Naive thymus-derived CD8-positive, alpha-beta T cell (primary cell): Measurements from ENCODE around the gene CGB7. TPM values are rescaled to one million over a fixed set of nuclear protein-coding genes. Genes with fewer than 3 reads are reported as not detected.
"Not testable (repeated sequence)": the region's sequence is repeated elsewhere in the genome, so short reads cannot be mapped to it uniquely, and the experiment has no call there.

Experiments
- ATAC-seq, 2 donors: fragments of 150-1000 bp; cut with Tn5 transposase in 1 of 2; sonication (Bioruptor Pico), chemical (Tn5 transposase) in 1 of 2; 1 replicate in 1 of 2; 2 replicates in 1 of 2; pipeline ENCODE4 v1.10.0; 2021; ENCODE audit warnings: mild to moderate bottlenecking in 2 of 2, moderate library complexity in 2 of 2
- POLR2A ChIA-PET: fragments of 350-600 bp; sonication (Branson Sonifier 250); formaldehyde crosslinking; loops from one replicate; lab custom pipeline; 2021; ENCODE audit warnings: antibody characterized with exemption; lab: Charles Lee
- DNase-seq, 10 donors: peaks; one replicate each; pipeline versions ENCODE4 v3.0.0 to v3.0.0-alpha.2; 2020 to 2022
- H3K27ac Mint-ChIP-seq, 10 donors: one replicate each; pipeline ENCODE4 v1.8.0; 2020 to 2022; ENCODE audit warnings: mild to moderate bottlenecking in 10 of 10, mixed read lengths in 10 of 10, moderate library complexity in 4 of 10, inconsistent platforms in 1 of 10
- H3K27me3 Mint-ChIP-seq, 5 donors: one replicate each; pipeline ENCODE4 v1.8.0; 2021 to 2022; ENCODE audit warnings: mixed read lengths in 5 of 5
- H3K36me3 Mint-ChIP-seq, 3 donors: one replicate each; pipeline ENCODE4 v1.8.0; 2020 to 2022; ENCODE audit warnings: mixed read lengths in 3 of 3, mild to moderate bottlenecking in 2 of 3, inconsistent platforms in 1 of 3
- H3K4me1 Mint-ChIP-seq, 4 donors: one replicate each; pipeline ENCODE4 v1.8.0; 2021 to 2022; ENCODE audit warnings: mixed read lengths in 4 of 4
- H3K4me3 Mint-ChIP-seq, 10 donors: one replicate each; pipeline ENCODE4 v1.8.0; 2020 to 2022; ENCODE audit warnings: mild to moderate bottlenecking in 10 of 10, mixed read lengths in 10 of 10, moderate library complexity in 6 of 10, inconsistent platforms in 1 of 10
- H3K9me3 Mint-ChIP-seq, 9 donors: one replicate each; pipeline ENCODE4 v1.8.0; 2020 to 2022; ENCODE audit warnings: mixed read lengths in 9 of 9, mild to moderate bottlenecking in 3 of 9, inconsistent platforms in 1 of 9, moderate library complexity in 1 of 9
- polyA plus RNA-seq, 3 donors: library from polyadenylated mRNA; unstranded; fragments of 300-500 nt; fragmentation: Illumina TruSeq; gene quantifications; one replicate each; pipeline ENCODE4 v1.2.3, GENCODE V29; 2021
- total RNA-seq, 8 experiments: library from RNA in 2 of 8; stranded (reverse) in 2 of 8; gene quantifications; one replicate each; pipeline ENCODE4 v1.2.3 and lab custom pipeline; 2021 to 2026

Gene CGB7
- total and polyA plus RNA-seq, 5 experiments from 2014 or later, result not detected

DNA sequence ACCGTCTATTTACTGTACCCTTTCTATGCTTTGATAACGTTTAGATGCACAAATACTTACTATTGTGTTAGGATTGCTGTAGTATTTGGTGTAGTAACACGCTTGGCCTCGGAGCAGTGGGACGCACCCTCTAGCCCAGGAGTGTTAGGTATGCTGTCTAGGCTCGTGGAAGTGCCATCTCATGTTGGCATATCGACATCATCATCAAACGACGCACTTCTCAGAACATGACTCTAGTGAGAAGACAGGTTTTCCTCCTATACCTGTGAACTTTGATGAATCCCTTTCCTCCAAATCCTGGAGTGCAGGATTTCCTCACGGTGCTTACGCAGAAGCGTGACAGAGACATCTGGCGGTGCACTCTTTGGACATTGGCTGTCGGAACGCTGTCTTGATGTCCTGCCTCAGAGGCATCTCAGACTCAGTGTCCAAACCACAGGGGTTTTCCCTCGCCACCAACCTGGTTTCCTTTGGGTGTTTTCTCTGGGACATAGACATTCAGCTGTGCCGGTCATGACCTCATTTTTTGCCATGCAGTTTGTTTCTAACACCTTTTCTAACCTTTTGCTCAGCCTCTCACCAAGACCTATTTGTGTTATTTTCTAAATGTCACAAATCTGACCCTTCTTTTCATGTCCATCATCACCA is 34.0 kb upstream of the CGB7 start:
- POLR2A ChIA-PET, result no interaction called here
- DNase-seq, result no peak
- Mint-ChIP-seq H3K4me3 (peak overlapping the region in 1 of 10 donors; percentile 8), H3K4me1 (peaks cover 14 to 50% (median 35%) of the 10 kb centered on the region in 4 donors), H3K36me3 (peaks cover 0 to 89% (median 13%) of the 10 kb centered on the region in 3 donors), H3K27me3 (no peaks in the 10 kb centered on the region), H3K27ac (peak overlapping the region in 2 of 10 donors; percentile 7 to 20), H3K9me3 (no peaks in the 10 kb centered on the region)
- no peak for ATAC-seq

DNA sequence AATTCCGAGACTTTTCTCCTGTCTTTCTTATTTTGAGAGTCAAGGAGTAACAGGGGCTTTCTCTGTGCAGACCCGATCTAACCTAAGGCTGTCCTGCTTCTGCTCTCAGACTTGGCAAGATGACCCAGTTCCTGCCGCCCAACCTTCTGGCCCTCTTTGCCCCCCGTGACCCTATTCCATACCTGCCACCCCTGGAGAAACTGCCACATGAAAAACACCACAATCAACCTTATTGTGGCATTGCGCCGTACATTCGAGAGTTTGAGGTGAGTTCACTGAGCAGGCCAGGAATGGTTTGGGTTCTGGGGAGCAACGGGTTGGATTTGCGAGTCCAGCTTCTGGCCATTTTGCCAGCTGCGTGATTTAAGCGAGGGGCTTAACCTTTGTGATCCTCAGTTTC is 28.7 kb upstream of the CGB7 start:
- Mint-ChIP-seq H3K36me3 (peaks cover 0 to 52% (median 12%) of the 10 kb centered on the region in 3 donors), H3K4me1 (peaks cover 20 to 52% (median 44%) of the 10 kb centered on the region in 4 donors)

DNA sequence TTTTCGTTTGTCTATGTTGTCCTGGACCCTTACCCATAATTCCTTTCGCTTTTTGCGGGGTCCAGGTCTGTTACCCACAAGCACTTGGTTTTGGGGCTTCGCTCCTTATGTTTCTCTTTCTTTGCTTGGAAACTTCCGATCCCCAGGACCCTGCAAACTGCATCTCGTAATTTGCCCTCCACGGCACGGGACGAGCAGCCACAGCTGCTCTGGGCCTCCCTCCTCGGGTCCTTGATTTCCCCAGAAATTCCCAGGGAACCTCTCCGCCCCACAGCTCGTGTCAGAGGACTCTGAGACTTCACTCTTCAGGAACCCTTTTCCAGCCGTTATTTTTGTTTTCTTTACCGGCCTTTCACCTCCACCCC is 28.3 kb upstream of the CGB7 start:
- H3K27ac Mint-ChIP-seq, result peak overlapping the region; percentile 91 to 99 (median 96)
- no peak for DNase-seq
- peaks cover 0 to 2% (median 0%) of the 10 kb centered on the region in 9 donors for H3K9me3 Mint-ChIP-seq
- POLR2A ChIA-PET, result interaction anchor here (1.0 to 1.4 kb wide), 2 partner anchors 28 to 93 kb away, joined by 3 to 5 read pairs; partner anchors contain the start of genes GYS1, LIN7B and RUVBL2
- peaks cover 20 to 51% (median 44%) of the 10 kb centered on the region in 4 donors for H3K4me1 Mint-ChIP-seq
- no peak for ATAC-seq
- H3K36me3 Mint-ChIP-seq, result peaks cover 0 to 47% (median 12%) of the 10 kb centered on the region in 3 donors
- H3K4me3 Mint-ChIP-seq, result peak overlapping the region; percentile 85 to 97 (median 94)
- H3K27me3 Mint-ChIP-seq, result peaks cover 0 to 9% (median 2%) of the 10 kb centered on the region in 5 donors

More for the DNA sequence above, 28.7 kb upstream of the CGB7 start:
- H3K27ac Mint-ChIP-seq, result peak overlapping the region; percentile 91 to 99 (median 96)
- no peak for ATAC-seq
- H3K27me3 Mint-ChIP-seq, result peaks cover 0 to 8% (median 2%) of the 10 kb centered on the region in 5 donors
- DNase-seq, result no peak
- POLR2A ChIA-PET, result interaction anchor here (0.7 to 1.4 kb wide), 4 partner anchors 12 to 93 kb away, joined by 3 to 6 read pairs (median 4); partner anchors contain the start of genes GYS1, LIN7B and RUVBL2
- peaks cover 0 to 2% (median 0%) of the 10 kb centered on the region in 9 donors for H3K9me3 Mint-ChIP-seq
- H3K4me3 Mint-ChIP-seq, result peak overlapping the region; percentile 85 to 97 (median 94)

DNA sequence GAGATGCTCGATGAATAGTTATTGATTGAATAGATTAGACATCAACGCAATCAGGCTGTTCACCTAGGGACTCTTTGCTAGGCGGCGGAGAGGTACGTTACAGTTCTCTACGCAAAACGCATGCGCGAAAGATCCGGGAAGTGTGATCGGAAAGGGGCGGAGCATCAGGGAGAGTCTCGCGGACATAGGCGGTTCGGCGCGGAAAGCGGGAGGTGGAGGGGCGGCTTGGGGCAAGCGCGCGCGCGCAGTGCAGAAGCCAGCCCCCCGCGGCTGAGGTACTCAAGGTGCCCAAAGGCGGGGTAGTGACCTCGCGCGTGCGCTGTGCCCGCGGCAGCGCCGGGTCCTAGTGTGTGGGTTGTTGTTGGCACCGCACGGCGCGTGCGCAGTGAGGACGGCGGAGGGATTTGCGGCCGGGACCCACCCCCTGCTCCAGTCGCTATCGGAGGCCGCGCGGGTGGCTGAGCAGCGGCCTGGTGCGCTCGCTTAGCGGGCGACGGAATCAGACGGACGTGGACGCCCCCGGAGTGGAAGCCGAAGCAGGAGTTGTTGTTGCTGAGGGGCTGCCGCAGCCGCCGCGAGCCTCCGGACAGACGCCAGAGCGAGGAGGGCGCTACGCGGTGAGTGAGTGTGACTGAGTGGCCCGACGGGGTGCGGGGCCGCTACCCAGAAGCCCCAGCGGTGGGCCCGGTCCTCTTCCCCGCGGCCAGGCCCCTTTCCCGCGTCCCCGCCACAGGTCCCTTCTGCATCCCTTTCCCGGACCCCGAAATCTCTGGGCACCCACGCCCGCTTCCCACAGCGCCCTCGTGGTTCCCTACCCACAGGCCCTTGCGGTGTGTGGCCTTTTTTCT is 27.7 kb upstream of the CGB7 start, which contains the start of gene SNRNP70:
SNRNP70 (plus strand) TSS at position 432 of the 848 bp plus-strand sequence. CDS start 964 bp downstream, outside the sequence.
- peak within 1 kb of the TSS; percentile 85 to 97 (median 94) for H3K4me3 Mint-ChIP-seq
- DNase-seq, result peak; percentile 99 to 100 (median 99)
- H3K27me3 Mint-ChIP-seq, result peaks cover 1 to 11% (median 5%) of the 10 kb centered on the region in 5 donors
- peaks cover 20 to 48% (median 40%) of the 10 kb centered on the region in 4 donors for H3K4me1 Mint-ChIP-seq
- POLR2A ChIA-PET, result interaction anchor here (1.0 kb wide), 1 partner anchor 29 kb away, joined by 5 read pairs; the partner anchor contains the start of gene LIN7B
- peaks cover 0 to 41% (median 11%) of the 10 kb centered on the region in 3 donors for H3K36me3 Mint-ChIP-seq
- peak; percentile 91 to 92 for ATAC-seq
- H3K9me3 Mint-ChIP-seq, result peaks cover 0 to 2% (median 0%) of the 10 kb centered on the region in 9 donors
- H3K27ac Mint-ChIP-seq, result peak within 1 kb of the TSS; percentile 91 to 99 (median 96)

DNA sequence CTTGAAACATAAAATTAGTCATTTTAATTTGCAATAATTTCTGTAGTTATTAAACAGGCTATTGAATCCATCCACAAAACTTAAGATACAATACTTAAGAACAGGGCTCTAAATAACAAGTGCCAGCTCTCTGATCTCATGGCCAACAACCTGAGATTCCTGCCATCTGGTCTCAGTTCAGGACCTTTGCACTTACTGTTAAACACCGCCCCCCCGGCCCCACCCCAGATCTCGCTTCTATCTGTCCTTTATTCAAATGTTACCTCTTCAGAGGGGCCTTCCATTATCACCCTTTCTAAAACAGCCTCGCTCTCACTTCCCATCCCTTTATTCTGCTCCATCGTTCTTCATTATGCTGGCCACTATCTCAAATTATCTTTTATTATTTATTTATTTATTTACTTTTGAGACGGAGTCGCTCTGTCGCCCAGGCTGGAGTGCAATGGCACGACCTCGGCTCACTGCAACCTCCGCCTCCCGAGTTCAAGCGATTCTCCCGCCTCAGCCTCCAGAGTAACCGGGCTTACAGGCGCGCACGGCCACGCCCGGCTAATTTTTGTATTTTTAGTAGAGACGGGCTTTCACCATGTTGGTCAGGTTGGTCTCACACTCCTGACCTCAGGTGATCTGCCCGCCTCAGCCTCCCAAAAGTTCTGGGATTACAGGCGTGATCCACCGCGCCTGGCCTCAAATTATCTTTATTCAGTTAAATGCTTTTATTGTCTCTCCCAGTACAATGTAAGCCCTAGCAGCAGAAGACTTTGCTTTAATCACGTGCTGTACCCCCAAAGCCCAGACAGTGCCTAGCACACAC is 26.9 kb upstream of the CGB7 start:
- Mint-ChIP-seq H3K4me1 (peaks cover 19 to 43% (median 35%) of the 10 kb centered on the region in 4 donors), H3K27me3 (peaks cover 3 to 15% (median 7%) of the 10 kb centered on the region in 5 donors), H3K9me3 (peaks cover 0 to 2% (median 0%) of the 10 kb centered on the region in 9 donors), H3K4me3 (peak overlapping the region; percentile 85 to 97 (median 94)), H3K36me3 (peaks cover 0 to 33% (median 9%) of the 10 kb centered on the region in 3 donors), H3K27ac (peak overlapping the region; percentile 91 to 99 (median 96))
- ATAC-seq (no peak), DNase-seq (no peak)
- POLR2A ChIA-PET, result no interaction called here

DNA sequence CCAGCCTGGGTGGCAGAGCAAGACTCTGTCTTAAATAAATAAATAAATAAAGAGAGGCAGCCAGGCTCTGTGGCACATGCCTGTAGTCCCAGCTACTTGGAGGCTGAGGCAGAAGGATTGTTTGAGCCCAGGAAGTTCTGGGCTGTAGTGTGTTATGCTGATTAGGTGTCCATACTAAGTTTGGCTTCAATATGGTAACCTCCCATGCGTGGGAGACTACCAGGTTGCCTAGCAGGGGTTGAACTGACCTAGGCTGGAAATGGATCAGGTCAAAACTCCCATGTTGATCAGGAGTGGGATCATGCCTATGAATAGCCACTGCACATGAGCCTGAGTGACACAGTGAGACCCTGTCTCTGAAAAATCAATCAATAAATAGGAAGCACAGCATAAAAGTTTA is 23.7 kb upstream of the CGB7 start:
- Mint-ChIP-seq H3K4me1 (peaks cover 10 to 17% (median 14%) of the 10 kb centered on the region in 4 donors), H3K27ac (peak overlapping the region in 2 of 10 donors; percentile 5 to 60), H3K9me3 (peaks cover 0 to 2% (median 0%) of the 10 kb centered on the region in 9 donors), H3K27me3 (peaks cover 3 to 24% (median 16%) of the 10 kb centered on the region in 5 donors), H3K36me3 (peaks cover 0 to 7% (median 0%) of the 10 kb centered on the region in 3 donors), H3K4me3 (no peak overlapping the region)
- POLR2A ChIA-PET, result no interaction called here
- ATAC-seq (no peak), DNase-seq (no peak)

DNA sequence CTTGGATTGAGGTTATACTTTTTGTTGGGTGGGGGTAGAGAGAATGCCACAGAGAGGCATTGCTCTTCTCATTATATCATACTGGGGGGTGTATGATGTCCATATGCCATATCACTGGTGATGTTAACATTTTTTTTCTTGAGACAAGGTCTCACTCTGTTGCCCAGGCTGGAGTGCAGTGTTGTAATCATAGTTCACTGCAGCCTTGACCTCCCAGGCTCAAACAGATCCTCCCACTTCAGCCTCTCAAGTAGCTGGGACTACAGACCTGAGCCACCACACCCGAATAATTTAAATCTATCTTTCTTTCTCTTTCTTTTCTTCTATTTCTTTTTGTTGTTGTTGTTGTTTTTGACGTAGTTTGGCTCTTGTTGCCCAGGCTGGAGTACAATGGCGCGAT is 22.8 kb upstream of the CGB7 start:
- POLR2A ChIA-PET, result no interaction called here
- H3K27me3 Mint-ChIP-seq, result peaks cover 3 to 32% (median 25%) of the 10 kb centered on the region in 5 donors
- H3K4me1 Mint-ChIP-seq, result peaks cover 5 to 12% (median 10%) of the 10 kb centered on the region in 4 donors
- no peak overlapping the region for H3K4me3 Mint-ChIP-seq
- no peak overlapping the region for H3K27ac Mint-ChIP-seq
- no peak for ATAC-seq
- peaks cover 0 to 2% (median 0%) of the 10 kb centered on the region in 9 donors for H3K9me3 Mint-ChIP-seq
- peaks cover 0 to 3% (median 0%) of the 10 kb centered on the region in 3 donors for H3K36me3 Mint-ChIP-seq
- no peak for DNase-seq

DNA sequence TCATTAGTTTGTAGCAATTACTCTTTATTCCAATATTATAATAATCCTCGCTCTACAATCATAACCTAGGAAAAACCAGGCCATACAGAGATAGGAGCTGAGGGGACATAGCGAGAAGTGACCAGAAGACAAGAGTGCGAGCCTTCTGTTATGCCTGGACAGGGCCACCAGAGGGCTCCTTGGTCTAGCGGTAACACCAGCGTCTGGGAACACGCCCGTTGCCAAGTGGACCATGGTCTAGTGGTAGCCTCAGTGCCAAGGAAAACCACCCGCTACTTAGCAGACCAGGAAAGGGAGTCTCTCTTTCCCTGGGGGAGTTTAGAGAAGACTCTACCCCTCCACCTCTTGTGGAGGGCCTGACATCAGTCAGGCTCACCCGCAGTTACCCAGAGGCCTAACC is 17.3 kb upstream of the CGB7 start:
- Mint-ChIP-seq H3K27me3 (peaks cover 20 to 63% (median 50%) of the 10 kb centered on the region in 5 donors), H3K4me1 (peaks cover 11 to 20% (median 12%) of the 10 kb centered on the region in 4 donors), H3K36me3 (peaks cover 0 to 17% (median 9%) of the 10 kb centered on the region in 3 donors)
- not testable (repeated sequence) for DNase-seq, H3K4me3 Mint-ChIP-seq, H3K27ac Mint-ChIP-seq, ATAC-seq, H3K9me3 Mint-ChIP-seq
- POLR2A ChIA-PET, result interaction anchor here (0.9 kb wide), 1 partner anchor 84 kb away, joined by 3 read pairs; no protein-coding TSS in a partner anchor

DNA sequence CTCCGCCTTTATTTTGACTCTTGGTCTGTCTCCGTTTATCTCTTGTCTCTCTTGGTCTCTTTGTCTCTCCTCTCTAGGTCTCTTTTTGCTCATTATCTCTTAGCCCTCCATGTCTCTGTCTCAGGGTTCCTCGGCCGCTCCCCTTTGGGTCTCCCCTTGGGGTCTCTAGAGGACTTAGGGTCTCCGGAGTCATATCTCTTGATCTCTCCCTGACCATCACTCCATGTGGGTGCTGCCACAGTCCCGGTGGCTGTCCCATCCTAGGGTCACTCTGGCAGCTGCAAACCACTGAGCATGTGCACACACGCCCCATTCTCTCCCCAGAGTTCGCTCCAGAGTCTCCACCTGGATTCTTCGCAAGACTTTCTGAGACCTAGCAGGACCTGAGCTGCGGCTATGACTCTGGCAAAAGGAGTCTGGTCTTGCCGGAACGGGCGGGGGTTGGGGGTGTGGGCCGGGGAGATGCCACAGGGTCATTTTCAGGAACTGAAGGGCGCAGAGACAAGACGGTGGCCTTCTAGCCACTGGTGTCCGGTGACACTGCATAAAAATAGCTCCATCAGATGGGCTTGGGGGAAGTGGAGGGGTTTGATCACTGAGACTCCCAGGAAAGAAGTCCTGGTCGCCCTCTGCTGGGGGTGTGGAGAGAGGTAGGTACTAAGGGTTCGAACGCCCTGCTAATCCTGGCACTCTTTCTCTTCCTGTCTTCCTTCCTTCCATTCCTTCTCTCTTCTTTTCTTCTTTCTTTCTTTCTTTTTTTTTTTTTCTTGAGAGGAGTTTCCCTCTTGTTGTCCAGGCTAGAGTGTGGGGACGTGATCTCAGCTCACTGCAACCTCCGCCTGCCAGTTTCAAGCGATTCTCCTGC is 16.2 kb upstream of the CGB7 start:
- peak overlapping the region in 7 of 10 donors; percentile 58 to 85 (median 77) for H3K4me3 Mint-ChIP-seq
- DNase-seq (no peak), ATAC-seq (peak in 1 of 2 donors; percentile 38)
- peaks cover 0 to 26% (median 9%) of the 10 kb centered on the region in 3 donors for H3K36me3 Mint-ChIP-seq
- peaks cover 11 to 20% (median 12%) of the 10 kb centered on the region in 4 donors for H3K4me1 Mint-ChIP-seq
- peaks cover 0 to 15% (median 0%) of the 10 kb centered on the region in 9 donors for H3K9me3 Mint-ChIP-seq
- H3K27ac Mint-ChIP-seq, result peak overlapping the region in 1 of 10 donors; percentile 29
- POLR2A ChIA-PET, result interaction anchor here (0.6 kb wide), 2 partner anchors 114 to 550 kb away, joined by 3 to 6 read pairs; no protein-coding TSS in a partner anchor
- peaks cover 28 to 73% (median 60%) of the 10 kb centered on the region in 5 donors for H3K27me3 Mint-ChIP-seq

DNA sequence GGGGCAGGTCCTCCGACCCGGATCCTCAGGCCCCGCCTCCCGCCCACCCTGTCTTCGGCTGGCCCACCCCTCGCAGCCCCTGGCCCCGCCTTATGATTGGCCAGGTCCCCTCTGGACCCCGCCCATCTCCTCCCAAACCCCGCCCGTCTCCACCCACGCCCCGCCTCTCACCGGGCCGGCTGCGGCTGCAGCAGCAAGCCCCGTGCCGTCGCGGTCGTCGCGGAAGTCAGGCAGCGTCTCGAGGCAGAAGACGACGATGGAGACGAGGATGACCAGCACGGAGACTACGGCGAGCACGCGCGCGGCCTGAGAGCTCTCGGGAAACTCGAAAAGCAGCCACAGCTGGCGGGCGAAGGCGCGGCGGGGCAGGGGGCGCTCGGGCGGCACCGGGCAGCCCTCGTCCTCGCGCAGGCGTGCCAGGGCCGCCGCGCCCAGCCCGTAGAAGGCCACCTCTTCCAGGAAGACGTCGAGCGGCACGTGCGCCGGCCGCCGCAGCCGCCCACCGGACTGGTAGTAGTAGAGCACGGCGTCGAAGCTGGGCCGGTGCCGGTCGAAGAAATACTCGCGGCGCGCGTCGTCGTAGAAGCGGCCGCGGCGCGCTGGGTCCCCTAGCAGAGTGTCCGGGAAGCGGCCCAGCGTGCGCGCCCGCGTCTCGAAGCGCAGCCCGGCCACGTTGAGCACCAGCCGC is 14.5 kb upstream of the CGB7 start:
- H3K36me3 Mint-ChIP-seq, result peaks cover 0 to 26% (median 9%) of the 10 kb centered on the region in 3 donors
- DNase-seq (peak in 1 of 10 donors; percentile 17), ATAC-seq (peak; percentile 44 to 54)
- peaks cover 35 to 78% (median 66%) of the 10 kb centered on the region in 5 donors for H3K27me3 Mint-ChIP-seq
- H3K4me3 Mint-ChIP-seq, result peak overlapping the region in 5 of 10 donors; percentile 15 to 61 (median 43)
- POLR2A ChIA-PET, result no interaction called here
- peaks cover 11 to 20% (median 12%) of the 10 kb centered on the region in 4 donors for H3K4me1 Mint-ChIP-seq
- peaks cover 0 to 15% (median 0%) of the 10 kb centered on the region in 9 donors for H3K9me3 Mint-ChIP-seq
- peak overlapping the region in 1 of 10 donors; percentile 59 for H3K27ac Mint-ChIP-seq
